Fibroblast of pulmonary artery (primary cell): ENCODE results near the gene ZBTB45.
"Not testable (repeated sequence)": the region's sequence is repeated elsewhere in the genome, so short reads cannot be mapped to it uniquely, and the experiment has no call there.

ENCODE experiments used
- DNase-seq: peaks from one replicate; pipeline ENCODE4 v3.0.0-alpha.2; 2010; ENCODE audit warnings: low read depth
- H3K4me3 ChIP-seq: replicated peaks from 2 replicates; pipeline ENCODE4 v1.5.1; 2011; ENCODE audit warnings: low read depth, mild to moderate bottlenecking, control low read depth, low read length, moderate library complexity
- CTCF ChIP-seq: IDR thresholded peaks from 2 replicates; pipeline ENCODE4 v1.5.1; 2011; ENCODE audit warnings: mild to moderate bottlenecking, control low read depth, low read length, inconsistent platforms; ENCODE audit errors: missing control alignments

Gene ZBTB45

DNA sequence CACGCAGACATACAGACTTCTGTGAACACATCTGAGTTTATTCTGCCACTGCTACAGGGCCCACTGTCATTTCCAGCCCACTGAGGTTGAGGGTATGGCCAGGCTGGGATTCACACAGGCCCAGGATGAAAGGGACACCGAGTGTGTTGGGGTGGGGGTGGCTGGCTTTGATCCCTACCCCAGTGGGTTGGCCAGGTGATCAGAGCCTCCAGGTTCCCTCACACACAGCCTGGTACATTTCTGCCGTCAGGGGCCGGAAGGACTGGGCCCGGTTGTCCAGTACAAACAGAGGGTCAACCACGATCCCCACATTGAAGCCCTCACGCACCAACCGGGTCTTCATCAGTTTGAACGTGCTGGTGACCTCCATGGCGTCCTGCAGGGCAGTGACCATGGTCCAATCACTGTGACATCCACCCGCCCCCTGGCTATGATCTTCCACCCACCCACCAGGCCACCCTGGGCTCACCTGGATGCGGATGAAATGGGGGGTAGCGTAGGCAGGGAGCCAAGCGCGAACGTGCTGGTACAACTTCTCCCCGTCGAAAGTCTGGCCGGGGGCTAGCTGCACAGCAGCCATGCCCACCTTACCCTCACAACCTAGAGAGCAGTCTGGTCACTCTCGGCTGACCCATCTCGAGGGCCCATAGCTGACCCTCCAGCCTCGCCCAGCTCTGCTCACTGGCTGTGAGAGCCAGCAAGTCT is 21.1 kb downstream of the ZBTB45 start:
- no peak for DNase-seq
- peak overlapping the region; percentile 75 for H3K4me3 ChIP-seq

DNA sequence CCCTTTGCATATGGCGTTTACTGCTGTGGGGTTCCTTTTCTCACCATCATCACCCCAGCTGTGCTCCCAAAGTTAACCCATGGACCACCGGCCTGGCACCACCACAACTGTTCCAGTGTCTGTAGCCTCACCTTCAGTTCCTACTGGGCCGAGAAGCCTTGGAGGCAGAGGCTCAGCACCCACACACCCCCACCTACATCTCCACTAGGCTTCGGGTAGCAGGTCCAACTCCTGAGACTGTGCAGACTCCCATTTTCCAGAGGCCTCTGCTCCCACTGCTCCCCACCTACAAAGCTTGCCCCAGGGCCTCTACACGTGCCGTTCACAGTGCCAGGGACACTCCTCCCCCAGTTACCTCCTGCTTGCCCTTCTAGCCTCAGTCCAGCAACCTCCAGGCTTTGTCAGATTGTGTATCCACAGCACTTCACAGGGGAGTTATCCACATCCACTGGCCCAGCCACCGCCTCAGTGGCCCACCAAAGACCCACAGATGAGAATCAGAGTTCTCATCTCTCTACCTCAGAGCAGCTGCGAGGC is 21.9 kb downstream of the ZBTB45 start:
- no peak for DNase-seq
- no peak overlapping the region for H3K4me3 ChIP-seq
- no peak for TF ChIP-seq CTCF

More for the DNA sequence above, 21.1 kb downstream of the ZBTB45 start:
- TF ChIP-seq CTCF, result no peak

GRCh38 chr19:58492265-58492664 is 27.3 kb downstream of the ZBTB45 start:
- no peak for DNase-seq
- H3K4me3 ChIP-seq, result no peak overlapping the region
- no peak for TF ChIP-seq CTCF

DNA sequence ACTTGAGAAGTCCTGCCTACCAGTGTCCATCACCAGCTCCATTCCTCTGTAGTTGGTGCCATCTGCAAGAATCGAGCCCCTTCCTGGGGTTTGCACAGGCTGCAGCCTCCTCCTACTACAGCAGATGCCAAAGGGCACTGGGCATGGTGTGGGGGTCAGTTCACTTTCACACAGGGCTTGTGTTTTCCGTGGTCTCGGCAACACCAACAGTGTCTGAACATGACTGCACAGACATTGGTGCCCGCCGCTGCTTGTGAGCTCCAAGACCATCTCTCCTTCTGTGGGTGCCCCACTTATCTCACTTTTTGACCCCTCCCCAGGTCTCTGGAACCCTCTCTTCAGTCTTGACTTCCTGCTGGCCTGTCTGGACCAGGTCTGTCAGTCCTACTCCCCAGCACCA is 28.2 kb downstream of the ZBTB45 start:
- DNase-seq, result no peak
- H3K4me3 ChIP-seq, result no peak overlapping the region
- TF ChIP-seq CTCF, result no peak

- not testable (repeated sequence) for DNase-seq, H3K4me3 ChIP-seq
- peak; percentile 1 for TF ChIP-seq CTCF
Measured at GRCh38 chr19:58484349-58484748, 35.3 kb downstream of the ZBTB45 start.

GRCh38 chr19:58483776-58484175 is 35.8 kb downstream of the ZBTB45 start:
- no peak for DNase-seq
- H3K4me3 ChIP-seq, result no peak overlapping the region
- TF ChIP-seq CTCF, result no peak

DNA sequence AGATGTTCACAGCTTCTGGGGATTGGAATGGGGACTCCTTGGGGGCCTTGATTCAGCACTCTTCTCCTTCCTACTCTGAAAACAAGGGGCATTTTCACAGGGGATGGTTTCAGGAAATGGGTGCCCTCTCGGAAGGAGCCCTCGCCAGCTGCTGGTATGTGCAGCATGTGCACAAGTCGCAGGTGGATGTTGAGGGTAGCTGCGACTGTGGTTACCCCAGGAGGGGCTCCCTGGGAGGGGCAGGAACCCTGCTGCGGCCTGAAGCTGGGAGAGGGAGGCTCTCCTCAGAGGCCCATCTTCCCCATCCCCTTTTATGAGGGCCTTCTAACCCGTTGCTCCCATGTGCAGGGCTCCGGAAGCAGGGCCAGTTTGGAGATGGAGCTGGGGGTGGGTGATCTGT is 37.2 kb downstream of the ZBTB45 start:
- no peak for TF ChIP-seq CTCF
- H3K4me3 ChIP-seq, result no peak overlapping the region
- no peak for DNase-seq
